Neural progenitor cell (in vitro differentiated cells): ENCODE results near the gene PSMD11.

Source experiments
- CTCF ChIP-seq: fragments of 200-600 bp; sonication (generic); IDR thresholded peaks from 2 replicates; pipeline ENCODE4 v1.5.1; 2017; ENCODE audit warnings: antibody characterized with exemption, mild to moderate bottlenecking
- EZH2 ChIP-seq: fragments of 200-600 bp; sonication (generic); IDR thresholded peaks from 2 replicates; pipeline ENCODE4 v1.6.1; 2017; ENCODE audit warnings: antibody characterized with exemption, mild to moderate bottlenecking, moderate library complexity
- EZH2phosphoT487 ChIP-seq: fragments of 200-600 bp; sonication (generic); IDR thresholded peaks from 2 replicates; pipeline ENCODE4 v1.6.1; 2017; ENCODE audit warnings: antibody characterized with exemption

GRCh38 chr17:32453370-32453769 is 9.1 kb downstream of the PSMD11 start:
- TF ChIP-seq EZH2phosphoT487: no peak
- TF ChIP-seq CTCF: no peak
- TF ChIP-seq EZH2: no peak
